Keratinocyte (primary cell): ENCODE results near the gene CST7. TPM values are rescaled to one million over a fixed set of nuclear protein-coding genes. Genes with fewer than 3 reads are reported as not detected.

Source experiments
- DNase-seq: peaks from one replicate; pipeline ENCODE4 v3.0.0-alpha.2; 2011; ENCODE audit warnings: low read depth, missing footprints, low spot score
- FAIRE-seq: peaks from 2 replicates; lab custom pipeline; 2011; peaks lifted over from hg19 to GRCh38; lab: Jason Lieb, UNC
- H2AFZ ChIP-seq: 2 replicates; pipeline ENCODE4 v1.6.0; 2012; ENCODE audit warnings: low read length, control low read depth, inconsistent platforms; ENCODE audit not compliant: control insufficient read depth
- H3K27ac ChIP-seq: 2 replicates; pipeline ENCODE4 v1.5.1; 2011; ENCODE audit warnings: low read length; ENCODE audit not compliant: control insufficient read depth, insufficient read depth
- H3K27me3 ChIP-seq: 3 replicates; pipeline ENCODE4 v1.6.0; 2011; ENCODE audit warnings: low read length; ENCODE audit not compliant: control insufficient read depth, insufficient read depth; ENCODE audit errors: extremely low read depth
- H3K36me3 ChIP-seq, 2 experiments: 2 replicates in 1 of 2; 3 replicates in 1 of 2; pipeline ENCODE4 v1.5.1; 2011; ENCODE audit warnings: low read length in 2 of 2, mild to moderate bottlenecking in 1 of 2; ENCODE audit not compliant: control insufficient read depth in 2 of 2, insufficient read depth in 2 of 2; ENCODE audit errors: extremely low read depth in 1 of 2
- H3K4me1 ChIP-seq: 3 replicates; pipeline ENCODE4 v1.5.1; 2011; ENCODE audit warnings: low read length; ENCODE audit not compliant: control insufficient read depth, insufficient read depth; ENCODE audit errors: extremely low read depth
- H3K4me2 ChIP-seq: 3 replicates; pipeline ENCODE4 v1.6.0; 2011; ENCODE audit warnings: low read depth, low read length; ENCODE audit not compliant: control insufficient read depth, insufficient read depth; ENCODE audit errors: extremely low read depth
- H3K4me3 ChIP-seq, 3 experiments: fragments of 200-600 bp in 1 of 3; sonication (generic) in 1 of 3; 2 replicates in 2 of 3; 3 replicates in 1 of 3; pipeline ENCODE4 v1.5.1; 2011 to 2016; ENCODE audit warnings: low read length in 3 of 3, mild to moderate bottlenecking in 3 of 3, control low read depth in 2 of 3, inconsistent platforms in 1 of 3, low read depth in 1 of 3, mixed read lengths in 1 of 3, mixed run types in 1 of 3, moderate library complexity in 1 of 3; ENCODE audit not compliant: control insufficient read depth in 2 of 3, insufficient read depth in 2 of 3; ENCODE audit errors: extremely low read depth in 1 of 3
- H3K79me2 ChIP-seq: 2 replicates; pipeline ENCODE4 v1.6.0; 2012; ENCODE audit warnings: low read length; ENCODE audit not compliant: control insufficient read depth, insufficient read depth
- H3K9ac ChIP-seq: 3 replicates; pipeline ENCODE4 v1.6.0; 2011; ENCODE audit warnings: low read length; ENCODE audit not compliant: control insufficient read depth, insufficient read depth; ENCODE audit errors: extremely low read depth
- H3K9me1 ChIP-seq: 3 replicates; pipeline ENCODE4 v1.6.0; 2011; ENCODE audit warnings: low read length; ENCODE audit not compliant: control insufficient read depth, insufficient read depth; ENCODE audit errors: extremely low read depth
- H3K9me3 ChIP-seq: 2 replicates; pipeline ENCODE4 v1.5.1; 2012; ENCODE audit warnings: low read depth, low read length; ENCODE audit not compliant: control insufficient read depth
- H4K20me1 ChIP-seq: 3 replicates; pipeline ENCODE4 v1.6.0; 2011; ENCODE audit warnings: low read length; ENCODE audit not compliant: control insufficient read depth, insufficient read depth; ENCODE audit errors: extremely low read depth
- CTCF ChIP-seq, 3 experiments: IDR thresholded peaks in 1 of 3; conservative IDR thresholded peaks in 1 of 3; optimal IDR thresholded peaks in 1 of 3; 2 replicates in 2 of 3; 3 replicates in 1 of 3; pipeline versions ENCODE3 to v1.5.1; 2011; ENCODE audit warnings: low read length in 3 of 3, mild to moderate bottlenecking in 3 of 3, moderate library complexity in 2 of 3, control low read depth in 1 of 3, inconsistent platforms in 1 of 3; ENCODE audit not compliant: insufficient read depth in 2 of 3; ENCODE audit errors: extremely low read depth in 1 of 3
- EZH2 ChIP-seq: IDR thresholded peaks from one replicate; pipeline ENCODE4 v1.6.1; 2012; ENCODE audit warnings: inconsistent platforms, mild to moderate bottlenecking, low read length, moderate library complexity
- dilution Hi-C: fragments of 300-500 bp; cut with MboI; formaldehyde crosslinking; loops from one replicate; pipeline ENCODE4 v1.7.0; 2020; ENCODE audit warnings: low sequenced_read_pairs; ENCODE audit not compliant: extremely low pct_ligation_motif_present
- polyA plus RNA-seq, 5 experiments: library from polyadenylated mRNA; depleted of rRNA in 3 of 5; stranded (reverse) in 3 of 5; stranded (forward) in 1 of 5; unstranded in 1 of 5; fragments of >200 nt; gene quantifications; 1 replicate in 1 of 5; 2 replicates in 3 of 5; 3 replicates in 1 of 5; pipeline versions ENCODE4 v1.2.1 to v1.2.3, GENCODE V29; 2011 to 2012; ENCODE audit warnings: missing spikeins in 2 of 5, low read depth in 1 of 5, low replicate concordance in 1 of 5

CST7 gene
- polyA plus RNA-seq, 1 donor (not counting 4 experiments of a cell fraction or from before 2014, with no cell fraction given): not detected

GRCh38 chr20:24983896-24984295, 34.8 kb downstream of the CST7 start:
- peaks cover 5% of the 10 kb centered on the region for H3K9me3 ChIP-seq
- FAIRE-seq (no peak), DNase-seq (no peak)
- H3K36me3 ChIP-seq: peaks cover 0 to 5% of the 10 kb centered on the region in 2 experiments
- H3K4me1 ChIP-seq: no peaks in the 10 kb centered on the region
- no peak overlapping the region for H3K9ac ChIP-seq
- no peak overlapping the region for H3K27ac ChIP-seq
- H3K9me1 ChIP-seq: no peaks in the 10 kb centered on the region
- no peak for TF ChIP-seq CTCF (optimal IDR thresholded peaks at IDR 0.05 in 1 of 3, IDR thresholded peaks at IDR 0.05 in 1 of 3, conservative IDR thresholded peaks at IDR 0.05 in 1 of 3; ENCODE audit: extremely low read depth in 1 of 3, insufficient read depth in 2 of 3, low read length in 3 of 3)
- TF ChIP-seq EZH2: no peak
- H3K4me2 ChIP-seq: no peak overlapping the region
- H4K20me1 ChIP-seq: no peaks in the 10 kb centered on the region
- no peaks in the 10 kb centered on the region for H3K27me3 ChIP-seq
- no peak overlapping the region for H2AFZ ChIP-seq
- H3K4me3 ChIP-seq: no peak overlapping the region
- dilution Hi-C loops: no loop called here
- peaks cover 18% of the 10 kb centered on the region for H3K79me2 ChIP-seq

GRCh38 chr20:24984961-24985640, 36.0 kb downstream of the CST7 start:
- dilution Hi-C loops: no loop called here
- Histone ChIP-seq H3K4me3 (no peak overlapping the region), H3K79me2 (peaks cover 22% of the 10 kb centered on the region), H3K27me3 (no peaks in the 10 kb centered on the region), H3K9me1 (no peaks in the 10 kb centered on the region), H3K27ac (no peak overlapping the region), H4K20me1 (no peaks in the 10 kb centered on the region), H2AFZ (no peak overlapping the region), H3K9me3 (peaks cover 5% of the 10 kb centered on the region), H3K36me3 (peaks cover 3 to 7% of the 10 kb centered on the region in 2 experiments), H3K4me2 (no peak overlapping the region), H3K9ac (no peak overlapping the region), H3K4me1 (no peaks in the 10 kb centered on the region)
- FAIRE-seq (no peak), DNase-seq (no peak)
- TF ChIP-seq CTCF (optimal IDR thresholded peaks at IDR 0.05 in 1 of 3, IDR thresholded peaks at IDR 0.05 in 1 of 3, conservative IDR thresholded peaks at IDR 0.05 in 1 of 3; ENCODE audit: extremely low read depth in 1 of 3, insufficient read depth in 2 of 3, low read length in 3 of 3) (no peak), EZH2 (no peak)
